GM21390 (cell line): Measurements from ENCODE around the gene EDEM1.

Experiments used
- ATAC-seq: cut with Tn5 transposase; IDR thresholded peaks from one replicate; pipeline ENCODE4 v1.9.1; 2021; ENCODE audit not compliant: unreplicated experiment

Gene EDEM1

DNA sequence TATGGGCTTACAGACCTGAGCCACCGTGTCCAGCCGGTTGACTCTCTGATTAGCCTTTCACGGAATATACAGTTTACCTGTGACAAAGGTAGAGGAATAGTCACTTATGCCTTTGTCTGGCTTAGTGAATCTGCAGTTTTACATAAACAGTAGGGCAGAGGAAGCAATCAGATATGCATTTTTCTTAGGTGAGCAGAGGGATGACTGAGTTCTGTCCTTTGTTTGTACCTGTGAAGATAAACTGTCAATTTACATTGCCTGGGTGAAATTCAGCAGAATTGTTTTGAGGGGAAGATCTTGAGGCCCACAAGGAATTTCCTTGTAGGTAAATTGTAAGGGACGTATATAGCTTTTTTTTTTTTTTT, 10.8 kb downstream of the EDEM1 start:
- no peak for ATAC-seq

GRCh38 chr3:5198986-5199731, 11.7 kb downstream of the EDEM1 start:
- ATAC-seq = peak; percentile 33

- ATAC-seq = no peak
These were observed 14.0 kb downstream of the EDEM1 start for GRCh38 chr3:5201536-5201935.

DNA sequence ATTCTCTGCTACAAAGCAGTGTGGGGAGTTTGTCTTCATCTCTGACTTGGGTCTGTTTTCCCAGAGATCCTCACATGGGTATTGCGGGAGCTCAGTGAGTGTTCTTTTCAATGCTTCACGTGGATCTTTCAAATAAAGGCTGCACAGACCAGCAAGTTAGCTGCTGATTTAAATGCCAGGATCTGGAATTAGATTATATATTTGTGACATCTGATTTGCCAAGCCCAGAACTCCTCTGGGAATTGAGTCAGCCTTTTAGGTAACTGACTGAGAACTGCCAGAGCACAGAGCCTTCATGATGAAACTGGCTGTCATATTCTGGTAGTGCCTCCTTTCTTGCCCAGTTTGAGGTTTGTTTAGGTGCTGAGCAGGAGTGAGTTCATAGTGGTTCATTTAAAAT, 14.7 kb downstream of the EDEM1 start:
- ATAC-seq = no peak

GRCh38 chr3:5205165-5205941, 17.8 kb downstream of the EDEM1 start:
- peak; percentile 96 for ATAC-seq

GRCh38 chr3:5210926-5211325, 23.4 kb downstream of the EDEM1 start:
- no peak for ATAC-seq

GRCh38 chr3:5212628-5213573, 25.4 kb downstream of the EDEM1 start:
- no peak for ATAC-seq

DNA sequence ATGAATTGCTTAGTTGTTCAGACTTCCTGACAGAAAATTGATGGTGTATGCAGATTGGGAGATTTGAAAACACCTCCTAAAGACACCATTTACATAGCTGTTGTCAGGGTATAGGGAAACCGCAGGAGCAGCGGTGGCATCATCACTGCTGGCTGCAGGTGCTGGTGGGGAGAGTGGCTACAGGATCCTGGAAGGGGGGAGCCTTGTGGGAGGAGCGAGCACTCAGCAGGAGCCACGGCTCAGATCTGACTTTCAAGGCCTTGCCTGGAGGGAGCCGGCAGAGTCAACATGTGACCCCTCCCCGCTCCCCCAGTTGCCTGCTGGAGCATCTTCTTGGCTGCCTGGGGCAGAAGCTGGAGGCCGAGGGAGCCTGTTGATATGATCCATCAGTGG, 26.1 kb downstream of the EDEM1 start:
- ATAC-seq = no peak

GRCh38 chr3:5214352-5214751, 26.8 kb downstream of the EDEM1 start:
- no peak for ATAC-seq

DNA sequence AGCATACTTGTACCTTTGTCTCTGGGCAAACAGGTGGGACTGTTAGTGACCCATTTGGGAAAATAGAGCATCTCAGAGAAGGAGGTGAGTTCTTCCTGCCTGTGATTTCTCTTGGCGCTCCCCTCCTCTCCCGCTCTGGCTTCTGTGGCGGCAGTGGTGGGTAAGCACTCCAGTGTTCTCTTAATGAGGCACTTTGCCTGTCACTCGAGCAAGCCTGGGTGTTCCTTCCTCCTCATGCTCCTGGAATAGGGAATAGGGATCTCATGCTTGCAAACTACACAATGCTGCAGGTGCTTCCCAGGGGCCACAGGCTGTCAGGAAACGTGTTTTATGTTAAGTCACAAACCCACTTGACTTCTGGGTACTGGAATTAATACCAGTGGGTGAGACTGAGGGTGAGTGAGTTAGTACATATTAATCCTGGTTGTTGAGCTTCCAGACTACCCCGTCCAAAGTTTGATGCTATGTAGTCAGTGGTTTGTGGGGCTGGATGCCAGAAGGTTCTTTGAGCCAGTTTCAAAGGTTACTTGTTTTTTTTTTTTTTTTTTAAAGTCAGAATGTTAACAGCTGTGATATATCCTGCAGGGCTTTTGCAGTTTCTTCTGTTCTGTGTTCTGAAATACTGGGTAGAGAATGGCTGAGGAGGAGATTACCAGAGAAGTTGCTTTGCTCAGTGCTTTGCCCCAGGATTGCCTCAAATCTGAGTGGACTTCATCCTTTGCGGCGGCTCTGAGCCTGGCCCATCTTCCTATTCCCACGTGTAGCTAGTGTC, 30.5 kb downstream of the EDEM1 start:
- ATAC-seq = no peak

GRCh38 chr3:5218815-5219214, 31.3 kb downstream of the EDEM1 start:
- no peak for ATAC-seq

GRCh38 chr3:5219216-5219615, 31.7 kb downstream of the EDEM1 start:
- ATAC-seq = no peak

- ATAC-seq = no peak
These were observed 32.7 kb downstream of the EDEM1 start for GRCh38 chr3:5220193-5220592.

GRCh38 chr3:5220667-5221431, 33.3 kb downstream of the EDEM1 start:
- no peak for ATAC-seq

DNA sequence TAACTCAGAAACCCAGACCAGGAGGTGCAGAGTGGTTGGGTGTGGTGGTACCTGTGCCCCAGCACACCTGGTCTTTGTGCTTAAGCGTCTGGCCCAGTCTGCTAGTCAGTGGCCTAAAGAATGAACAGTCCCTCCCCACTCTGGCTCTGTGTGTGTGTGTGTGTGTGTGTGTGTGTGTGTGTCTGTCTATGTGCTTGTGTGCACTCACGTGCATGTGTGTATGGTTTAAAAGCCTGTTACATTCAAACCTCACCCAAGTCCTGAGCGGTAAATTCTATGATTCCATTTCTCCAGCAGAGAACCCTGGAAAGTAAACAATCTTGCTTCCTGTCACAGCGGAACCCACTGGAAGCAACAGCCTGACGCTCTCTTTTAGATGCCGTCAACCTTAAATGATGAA, 34.2 kb downstream of the EDEM1 start:
- no peak for ATAC-seq

DNA sequence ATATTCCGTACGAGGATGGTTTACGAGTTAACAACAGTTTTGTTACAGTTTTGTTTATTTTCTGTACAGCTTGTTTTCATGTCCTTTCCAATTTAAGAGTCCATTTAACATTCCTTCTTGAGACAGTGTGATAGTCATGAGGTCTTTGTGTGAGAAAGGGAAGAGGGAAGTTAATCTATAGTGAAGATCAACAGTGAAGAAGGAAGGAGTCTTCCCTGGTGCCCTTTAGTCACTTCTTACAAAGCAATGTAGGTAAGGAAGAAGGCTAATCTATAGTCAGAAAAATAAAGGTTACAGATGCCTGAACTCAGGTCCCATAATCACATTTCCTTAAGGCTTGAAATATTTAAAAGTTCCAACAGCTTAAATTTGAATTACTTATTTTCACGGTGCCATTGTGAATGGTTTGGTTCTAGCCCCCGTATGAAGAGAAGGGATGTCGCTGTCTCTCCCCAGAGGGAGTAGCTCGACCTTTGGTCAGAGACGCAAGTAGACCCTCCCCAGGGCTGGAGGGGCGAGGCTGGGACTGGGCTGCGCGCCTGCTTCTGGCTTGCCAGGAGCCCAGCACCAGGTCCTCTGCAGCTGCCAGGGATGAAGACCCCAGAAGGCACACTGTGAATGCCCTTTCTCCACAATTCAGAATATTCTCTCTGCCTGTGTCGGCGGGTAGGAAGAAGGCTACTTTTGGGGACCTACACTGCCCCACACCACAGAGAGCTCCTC, 34.9 kb downstream of the EDEM1 start:
- no peak for ATAC-seq

DNA sequence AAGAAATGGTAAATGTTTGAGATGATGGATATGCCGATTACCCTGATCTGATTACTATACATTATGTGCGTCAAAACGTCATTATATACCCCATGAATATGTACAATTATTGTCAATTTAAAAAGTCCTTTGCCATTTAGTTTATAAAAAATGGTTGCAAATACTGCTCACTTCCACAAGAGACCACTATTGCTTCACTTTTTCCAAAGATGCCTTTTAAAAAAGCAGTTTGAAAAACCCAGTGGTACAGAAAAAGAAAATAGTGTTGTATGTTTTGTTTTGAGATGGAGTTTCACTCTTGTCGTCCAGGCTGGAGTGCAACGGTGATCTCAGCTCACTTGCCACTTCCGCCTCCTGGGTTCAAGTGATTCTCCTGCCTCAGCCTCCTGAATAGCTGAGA, 39.3 kb downstream of the EDEM1 start:
- ATAC-seq = peak; percentile 64

- ATAC-seq = no peak
These were observed 40.3 kb downstream of the EDEM1 start for GRCh38 chr3:5227812-5228211.

GRCh38 chr3:5229414-5229813, 41.9 kb downstream of the EDEM1 start:
- ATAC-seq = no peak
